Hematopoietic multipotent progenitor cell (in vitro differentiated cells): ENCODE results near the gene PLA2G4E. TPM values are rescaled to one million over a fixed set of nuclear protein-coding genes. Genes with fewer than 3 reads are reported as not detected.

Experiments
- DNase-seq, 3 donors: peaks; one replicate each; pipeline ENCODE4 v3.0.0-alpha.2; 2011 to 2015; ENCODE audit warnings: low read depth in 2 of 3, low spot score in 2 of 3
- total RNA-seq: library from RNA; depleted of rRNA; stranded (reverse); fragments of >200 nt; gene quantifications from one replicate; pipeline ENCODE4 v1.2.3, GENCODE V29; 2012

The PLA2G4E gene
- total RNA-seq, 1 donor, result not detected

DNA sequence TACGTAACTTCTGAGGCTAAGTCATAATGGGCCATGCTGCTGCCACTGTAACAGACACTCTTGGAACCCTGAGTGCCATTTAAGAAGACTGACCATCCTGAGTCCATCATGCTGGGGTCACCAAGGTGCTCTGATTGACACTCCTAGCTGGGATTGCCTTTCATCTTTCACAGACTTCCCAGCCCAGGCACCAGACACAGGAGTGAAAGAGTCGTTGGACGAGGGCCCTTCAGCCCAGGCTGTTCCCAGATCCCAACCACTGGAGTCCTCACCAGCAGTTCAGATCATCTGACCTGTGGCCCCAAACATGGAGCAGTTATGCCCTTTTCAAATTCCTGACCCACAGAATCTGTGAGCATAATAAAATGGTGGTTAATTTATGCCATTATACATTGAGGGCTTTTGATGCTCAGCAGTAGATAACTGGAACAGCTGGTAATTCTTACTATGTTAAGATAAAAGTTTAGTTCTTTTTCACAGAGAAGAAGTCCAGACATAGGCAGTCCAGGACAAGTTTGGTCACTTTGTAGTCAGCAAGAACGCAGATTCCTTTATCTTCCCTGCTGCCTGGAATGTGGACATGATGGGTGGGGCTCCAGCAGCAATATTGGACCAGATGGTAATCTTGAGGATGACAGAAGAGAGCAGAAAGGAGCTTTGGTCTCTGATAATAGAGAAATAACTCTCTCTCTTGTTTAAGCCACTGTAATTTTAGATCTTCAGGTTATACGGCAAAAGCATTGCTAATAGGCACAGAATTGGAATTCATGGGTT is 41.2 kb downstream of the PLA2G4E start:
- no peak for DNase-seq

DNA sequence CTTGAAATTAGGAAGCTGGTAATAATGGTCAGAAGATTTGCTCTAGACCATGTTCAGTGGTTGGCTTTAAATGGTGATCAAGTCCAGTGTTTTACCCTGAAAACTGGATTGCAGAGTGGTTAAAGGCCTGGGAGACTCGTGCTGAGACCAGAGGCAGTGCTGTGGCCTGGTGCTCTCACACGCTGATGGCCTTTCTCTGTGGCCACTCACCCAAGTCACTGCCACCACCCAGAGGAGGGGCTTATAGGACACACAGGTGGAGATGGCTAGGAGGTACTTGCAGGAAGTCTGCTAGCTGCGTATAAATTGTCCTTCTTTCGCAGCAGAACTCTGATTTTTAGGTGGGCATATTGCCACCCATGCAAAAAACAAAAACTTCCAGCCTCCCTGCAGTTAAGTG is 42.3 kb downstream of the PLA2G4E start:
- DNase-seq, result no peak

DNA sequence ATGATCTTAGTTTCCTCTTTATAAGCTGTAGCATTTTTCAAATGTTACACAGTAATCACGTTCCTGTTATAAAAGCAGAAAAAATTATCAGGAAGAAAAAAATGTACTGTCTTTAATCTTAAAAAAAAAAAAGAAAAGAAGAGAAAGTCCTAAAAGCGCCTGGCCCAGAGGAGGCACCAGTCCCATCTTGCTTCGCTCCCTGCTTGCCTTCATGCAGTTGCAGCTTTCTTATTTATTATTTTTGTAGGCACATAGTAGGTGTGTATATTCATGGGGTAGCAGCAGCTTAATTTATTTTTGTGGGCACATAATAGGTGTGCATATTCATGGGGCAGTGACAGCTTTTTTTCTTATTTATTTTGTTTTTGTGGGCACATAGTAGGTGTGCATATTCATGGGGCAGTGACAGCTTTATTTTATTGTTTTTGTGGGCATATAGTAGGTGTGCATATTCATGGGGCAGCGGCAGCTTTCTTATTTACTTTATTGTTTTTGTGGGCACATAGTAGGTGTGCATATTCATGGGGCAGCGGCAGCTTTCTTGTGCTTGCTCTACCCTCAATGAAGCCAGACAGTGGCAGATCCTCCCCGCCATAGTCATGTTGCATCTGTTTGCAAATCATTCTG is 43.0 kb downstream of the PLA2G4E start:
- DNase-seq, result no peak

DNA sequence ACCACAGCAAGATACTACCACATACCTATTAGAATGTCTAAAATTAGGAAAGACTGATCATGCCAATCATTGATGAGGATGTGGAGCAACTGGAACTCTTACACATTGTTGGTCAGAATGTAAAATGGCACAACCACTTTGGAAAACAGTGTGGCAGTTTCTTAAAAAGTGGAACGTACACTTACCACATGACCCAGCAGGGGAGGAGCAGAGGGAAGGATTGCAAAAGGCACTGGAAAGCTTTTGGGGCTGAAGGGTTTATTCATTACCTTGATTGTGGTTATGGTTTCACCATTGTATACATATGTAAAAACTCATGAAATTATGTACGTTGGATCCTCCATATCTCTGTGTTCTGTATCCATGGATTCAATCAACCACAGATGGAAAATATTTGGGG is 45.2 kb downstream of the PLA2G4E start:
- DNase-seq, result no peak

DNA sequence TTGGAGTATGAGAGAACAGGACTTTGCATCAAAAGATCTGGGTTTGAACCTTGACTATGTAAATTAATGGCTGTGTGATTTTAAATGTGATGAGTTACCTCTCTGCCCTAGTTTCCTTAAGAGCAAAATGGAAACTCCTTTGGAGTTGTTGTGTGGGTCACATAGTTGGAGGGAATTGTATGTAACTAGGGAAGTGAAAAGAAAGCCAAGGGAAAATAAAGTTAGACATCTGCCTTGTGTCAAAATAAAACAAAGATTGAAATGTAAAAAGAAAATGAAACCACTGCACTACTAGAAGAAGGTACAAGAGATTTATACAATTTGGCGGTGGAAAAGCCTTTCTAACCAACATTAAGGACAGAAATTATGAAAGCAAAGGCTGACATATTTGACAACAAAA is 46.8 kb downstream of the PLA2G4E start:
- DNase-seq, result no peak

DNA sequence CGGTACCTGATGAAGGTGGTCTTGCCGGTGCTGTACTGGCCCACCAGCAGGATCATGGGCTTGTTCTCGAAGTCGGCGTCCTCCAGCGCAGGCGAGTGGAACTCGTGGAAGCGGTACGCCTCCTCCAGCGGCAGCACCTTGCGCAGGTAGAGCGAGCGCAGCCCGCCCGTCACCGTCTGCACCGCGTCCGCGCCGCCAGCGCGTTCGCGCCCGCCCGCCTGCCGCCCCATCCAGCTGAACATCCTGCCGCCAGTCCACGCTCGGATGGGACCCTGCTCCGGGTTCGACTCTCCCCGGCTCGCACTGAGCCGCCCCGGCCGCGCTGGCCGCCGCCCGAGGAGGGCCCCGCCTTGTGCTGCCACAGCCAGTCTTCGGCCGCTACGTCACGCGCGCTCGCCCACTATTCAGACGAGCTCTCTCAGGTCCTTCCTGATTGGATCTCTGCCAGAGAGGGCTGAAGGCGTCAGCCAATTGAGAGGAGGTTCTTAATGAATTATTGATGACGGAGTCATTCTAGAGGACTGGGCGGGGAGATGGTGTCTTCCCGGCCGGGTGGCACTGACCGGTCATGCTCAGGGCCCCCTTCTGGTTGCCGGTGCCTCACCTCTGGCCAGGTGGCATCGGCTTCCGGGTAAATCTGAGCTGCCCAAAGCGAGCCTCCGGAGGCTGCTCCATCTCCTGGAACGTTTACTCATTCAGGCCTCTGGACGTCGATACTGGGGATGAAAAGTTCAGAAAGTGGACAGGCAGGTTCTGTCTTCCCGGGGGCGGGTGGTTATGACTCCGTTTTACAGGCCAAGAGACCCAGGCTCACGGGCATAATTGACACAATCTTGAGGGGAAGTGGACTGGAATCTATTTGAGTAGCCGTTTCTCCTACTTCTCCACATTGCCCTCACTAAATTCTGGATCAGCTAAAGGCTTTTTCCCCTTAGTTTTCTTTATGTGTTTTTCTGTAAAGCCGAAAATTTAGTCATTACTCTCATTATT is 48.3 kb downstream of the PLA2G4E start, which contains the start of gene EHD4:
Gene EHD4 (minus strand): TSS at position 305 of the 990 bp plus-strand sequence. CDS start 63 bp downstream, at position 242.
- DNase-seq, result peak; percentile 84 to 99 (median 98)

DNA sequence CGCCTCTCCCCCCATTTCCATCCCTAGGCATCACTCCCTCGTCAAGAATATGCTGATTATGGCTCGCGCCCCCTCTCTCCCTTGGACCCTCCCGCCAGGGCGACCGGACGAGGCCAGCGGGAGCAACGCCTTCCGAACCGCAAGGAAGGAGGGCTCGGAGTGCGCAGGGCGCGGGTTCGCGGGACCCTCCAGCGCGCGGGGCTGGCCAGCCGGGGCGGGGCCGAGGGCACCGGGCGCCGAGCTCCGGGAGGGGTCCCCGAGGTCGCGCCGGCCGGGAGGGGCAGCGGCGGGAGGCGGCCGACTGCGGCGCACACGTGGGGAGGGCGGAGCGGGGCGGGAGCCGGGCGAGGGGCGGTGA is 49.0 kb downstream of the PLA2G4E start:
- peak in 1 of 3 donors; percentile 19 for DNase-seq

DNA sequence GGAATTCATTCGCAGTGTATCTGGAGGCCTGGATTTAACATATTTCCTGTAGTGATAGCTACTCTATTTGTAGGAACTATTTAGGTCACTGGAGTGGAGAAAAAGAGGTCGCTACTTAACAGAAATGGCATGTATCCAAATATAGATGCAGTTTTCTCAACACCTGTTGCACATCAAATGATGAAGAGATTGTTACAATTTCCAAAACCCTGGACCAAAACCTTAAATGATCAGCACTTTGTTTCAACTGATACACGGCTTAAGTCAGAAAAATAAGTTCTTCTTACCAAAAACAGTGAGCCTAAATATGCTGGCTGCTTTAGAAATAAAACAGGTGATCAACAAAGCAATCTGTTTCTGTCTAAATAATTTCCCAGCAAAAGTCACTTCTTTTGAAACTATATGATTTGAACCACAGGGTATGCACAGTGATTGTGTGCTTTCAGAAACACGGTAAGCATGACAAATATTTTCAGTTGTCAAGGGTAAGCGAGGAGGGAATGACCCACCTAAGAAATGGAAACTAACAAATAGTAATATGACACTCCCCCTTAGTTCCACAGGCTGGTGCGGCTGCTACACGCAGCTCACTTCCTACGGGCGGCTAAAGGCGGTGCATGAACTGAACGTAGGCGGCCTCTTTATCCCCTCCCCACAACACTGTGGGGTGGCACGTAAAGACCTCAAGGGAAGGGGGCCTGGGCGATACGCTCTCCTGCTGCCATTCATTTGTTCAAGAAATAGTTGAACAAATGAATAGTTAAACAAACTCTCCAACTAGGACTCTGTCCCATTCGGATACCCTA is 49.5 kb downstream of the PLA2G4E start:
- peak; percentile 41 to 81 (median 61) for DNase-seq

DNA sequence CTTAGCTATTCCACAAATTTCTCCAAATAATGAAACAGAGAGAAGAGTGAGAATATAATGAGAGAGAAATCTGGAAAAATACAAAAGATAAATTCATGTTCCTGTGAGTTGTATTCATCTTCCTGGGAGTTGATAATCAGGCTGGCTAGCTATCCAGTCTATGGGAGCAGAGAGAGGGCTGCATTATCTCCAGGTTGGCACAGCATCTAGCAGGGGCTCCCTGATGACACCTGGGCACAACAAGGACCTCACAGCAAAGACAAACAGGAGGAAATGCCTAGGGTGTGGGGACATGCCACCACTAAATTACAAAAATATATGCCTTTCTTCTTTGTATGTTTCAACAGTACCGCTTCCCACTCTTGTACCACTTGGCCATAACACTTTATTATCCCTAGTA is 50.4 kb downstream of the PLA2G4E start:
- no peak for DNase-seq

DNA sequence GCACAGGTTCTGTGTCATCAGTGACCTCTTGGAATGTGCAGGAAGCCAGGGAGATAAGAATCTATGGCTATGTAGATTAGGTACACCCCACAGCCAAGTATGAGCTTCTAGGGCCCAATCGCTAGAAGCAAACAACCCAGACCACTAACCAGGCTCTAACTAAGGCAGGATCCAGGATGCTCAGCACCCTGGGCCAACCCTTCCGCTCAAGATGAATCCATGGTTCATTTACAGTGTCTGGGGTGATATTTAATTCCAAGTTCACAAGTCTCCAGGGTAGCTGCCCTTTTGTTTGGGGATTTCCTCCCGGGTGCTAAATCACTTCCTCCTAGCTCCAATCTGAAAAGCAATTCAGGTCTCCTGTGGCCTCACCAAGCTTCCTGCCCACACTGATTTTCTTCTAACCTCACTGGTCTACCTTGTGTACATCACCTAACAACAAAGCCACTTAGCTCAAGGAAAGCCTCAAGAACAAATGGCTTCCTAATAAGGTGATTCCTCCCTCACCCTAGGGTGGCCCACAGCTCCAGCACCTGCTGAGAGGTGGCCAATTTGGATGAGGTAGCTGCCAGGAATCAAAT is 50.9 kb downstream of the PLA2G4E start:
- DNase-seq, result peak; percentile 22 to 44 (median 26)

DNA sequence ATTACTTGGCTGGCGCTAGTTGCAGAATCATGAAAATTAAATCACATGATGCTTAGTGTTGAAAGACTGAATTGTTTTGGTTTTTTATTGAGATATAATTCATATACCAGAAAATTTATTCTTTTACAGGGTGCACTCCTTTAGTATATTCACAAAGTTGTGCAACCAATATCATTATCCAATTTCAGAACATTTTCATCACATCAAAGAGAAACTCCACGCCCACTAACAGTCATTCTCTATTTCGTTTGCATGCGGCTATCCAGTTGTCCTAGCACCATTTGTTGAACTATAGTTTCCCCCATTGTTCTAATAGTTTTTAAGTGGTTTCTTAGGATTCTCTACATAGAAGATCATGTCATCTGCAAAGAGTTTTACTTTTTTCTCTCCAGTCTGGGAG is 52.1 kb downstream of the PLA2G4E start:
- DNase-seq, result no peak

DNA sequence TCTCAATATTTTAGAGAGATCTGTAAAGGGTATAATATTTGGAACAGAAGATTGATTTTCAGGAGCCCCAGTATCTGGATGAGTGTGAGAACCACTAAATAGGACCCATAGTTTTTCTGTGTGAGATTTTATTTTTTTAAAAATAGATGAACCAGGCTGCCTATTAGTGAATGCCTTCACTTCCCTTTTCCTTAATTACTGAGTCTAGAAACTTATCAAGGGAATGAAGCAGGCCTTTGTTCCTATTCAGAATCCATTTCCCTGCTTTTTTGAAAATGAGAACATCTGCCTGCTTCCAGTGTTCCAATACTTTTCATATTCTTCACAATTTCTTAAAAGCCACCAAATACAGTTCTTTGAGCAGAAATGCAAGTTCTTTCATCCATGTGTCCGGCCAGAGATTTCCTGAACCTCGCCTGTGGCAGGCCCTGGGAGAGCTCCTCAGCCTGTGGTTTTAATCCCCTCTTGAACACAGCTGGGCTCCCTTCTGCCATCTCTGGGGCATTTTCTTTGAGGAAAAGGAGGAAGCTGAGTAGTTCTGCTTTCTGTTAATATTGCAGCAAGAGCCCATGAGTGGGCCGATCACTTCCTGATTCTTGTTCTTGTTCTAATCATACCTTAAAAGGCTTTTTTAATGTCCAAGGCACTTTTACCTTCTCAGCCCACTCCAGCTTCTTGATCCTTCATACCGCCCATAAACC is 53.2 kb downstream of the PLA2G4E start:
- DNase-seq, result peak in 2 of 3 donors; percentile 69 to 82

DNA sequence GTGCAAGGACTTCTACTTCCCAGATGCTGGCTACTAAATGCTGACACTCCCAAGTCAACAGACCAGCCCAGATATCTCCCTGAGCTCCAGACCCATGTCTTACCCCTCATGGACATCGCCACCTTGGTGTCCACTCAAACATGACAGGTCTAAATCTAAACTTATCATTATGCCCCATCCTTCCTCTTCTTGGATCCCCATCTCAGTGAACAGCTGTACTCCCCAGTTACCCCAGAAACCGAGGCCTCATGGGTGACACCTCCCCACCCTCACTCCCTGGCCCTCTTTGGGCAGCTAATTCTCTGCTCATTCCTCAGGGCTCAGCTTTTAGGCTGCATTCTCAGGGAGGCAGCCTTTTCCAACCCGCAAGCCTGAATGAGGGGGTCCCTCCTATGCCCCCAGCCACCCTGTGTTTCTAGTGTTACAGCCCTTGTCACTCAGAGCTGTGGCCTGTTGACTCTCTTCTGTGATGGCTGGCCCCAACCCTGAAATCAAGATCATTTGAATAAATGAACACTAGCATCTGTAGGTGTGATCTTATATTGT is 53.8 kb downstream of the PLA2G4E start:
- DNase-seq, result peak in 1 of 3 donors; percentile 14

DNA sequence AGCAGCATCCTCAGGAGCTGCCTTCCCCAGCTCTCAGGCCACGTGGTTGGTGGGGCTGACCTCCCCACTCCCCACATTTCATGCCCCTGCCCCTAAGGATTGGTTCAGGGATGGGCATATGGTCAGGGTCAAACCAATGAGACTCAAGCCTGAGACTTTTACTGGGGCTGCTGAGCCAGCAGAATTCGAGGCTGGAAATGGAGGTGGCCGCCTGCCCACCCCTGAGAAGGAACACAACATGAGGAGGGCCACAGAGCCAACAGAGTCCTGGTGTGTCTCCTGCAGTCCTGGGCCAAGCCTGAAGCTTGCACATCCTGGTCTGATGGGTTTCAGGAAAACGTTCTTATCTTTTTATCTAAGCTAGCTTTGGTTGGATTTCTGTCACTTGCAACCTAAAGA is 54.4 kb downstream of the PLA2G4E start:
- DNase-seq, result no peak

DNA sequence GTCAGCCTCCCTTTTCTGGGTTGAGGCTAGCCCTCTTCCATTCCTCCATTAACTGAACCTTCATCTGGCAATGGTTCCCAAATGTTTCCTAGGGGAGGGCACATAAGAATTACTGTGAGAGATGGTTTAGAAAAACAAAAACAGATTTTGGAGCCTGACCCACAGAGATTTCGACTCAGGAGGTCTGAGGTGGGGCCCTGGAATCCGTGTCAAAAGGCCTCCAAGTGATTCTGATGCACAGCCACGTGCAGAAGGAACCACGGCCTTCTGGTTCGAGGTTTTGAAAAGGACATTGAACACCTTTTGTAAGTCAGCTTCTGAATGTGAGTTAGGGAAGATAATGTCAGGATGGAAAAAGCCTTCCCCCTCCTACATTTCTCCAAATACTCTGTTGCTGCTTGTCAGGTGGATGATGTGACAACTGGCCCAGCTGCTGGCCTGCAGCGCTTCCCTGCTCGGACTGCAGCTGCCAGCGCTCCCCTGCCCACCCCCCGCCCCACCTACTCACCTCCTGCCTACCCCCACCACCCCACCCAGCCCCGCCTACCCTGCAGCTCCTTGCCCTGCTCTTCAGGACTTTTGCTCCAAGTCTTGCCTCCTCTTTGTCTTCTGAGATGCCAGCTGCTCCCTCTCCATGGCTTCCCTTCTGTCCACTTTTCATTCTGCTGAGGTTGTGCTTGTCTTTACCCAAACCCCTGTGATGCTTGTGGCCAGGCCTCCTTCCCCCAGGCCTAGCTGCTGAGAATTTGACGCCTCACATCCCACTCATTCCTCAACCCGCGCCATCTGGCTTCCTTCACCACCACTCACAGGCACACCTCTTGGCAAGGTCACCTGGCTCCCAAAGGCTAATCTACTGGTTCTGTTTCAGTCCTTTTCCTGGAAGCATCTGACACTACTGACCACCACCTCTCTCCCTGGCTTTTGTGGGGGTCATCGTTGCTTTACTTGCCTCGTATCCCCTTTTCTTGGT is 55.1 kb downstream of the PLA2G4E start:
- no peak for DNase-seq

DNA sequence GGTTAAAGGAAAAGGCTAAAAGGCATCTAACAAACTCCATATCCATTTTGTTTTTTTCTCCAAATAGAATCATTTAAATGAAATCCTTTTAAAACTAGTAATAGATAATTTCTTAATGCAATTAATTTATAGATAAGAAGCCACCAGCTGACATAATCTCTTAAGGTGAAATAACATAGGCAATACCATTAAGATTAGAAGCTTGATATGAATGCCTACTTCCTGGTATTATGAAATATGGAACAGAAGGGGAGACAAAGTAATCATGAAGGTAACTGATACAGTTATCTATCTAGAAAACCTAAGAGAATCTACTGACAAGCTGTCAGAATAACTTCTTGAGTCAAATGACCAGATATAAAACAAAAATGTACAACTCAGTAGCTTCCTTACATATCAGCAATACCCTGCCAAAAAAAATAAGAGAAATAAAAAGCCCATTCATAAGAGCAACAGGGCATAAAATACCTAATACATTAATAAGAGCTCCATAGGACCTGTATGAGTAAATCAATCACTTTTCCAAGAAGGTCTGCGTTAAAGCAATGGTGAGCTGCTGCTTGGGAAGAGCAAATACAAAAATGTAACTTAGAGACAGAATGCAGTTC is 59.1 kb downstream of the PLA2G4E start:
- no peak for DNase-seq

DNA sequence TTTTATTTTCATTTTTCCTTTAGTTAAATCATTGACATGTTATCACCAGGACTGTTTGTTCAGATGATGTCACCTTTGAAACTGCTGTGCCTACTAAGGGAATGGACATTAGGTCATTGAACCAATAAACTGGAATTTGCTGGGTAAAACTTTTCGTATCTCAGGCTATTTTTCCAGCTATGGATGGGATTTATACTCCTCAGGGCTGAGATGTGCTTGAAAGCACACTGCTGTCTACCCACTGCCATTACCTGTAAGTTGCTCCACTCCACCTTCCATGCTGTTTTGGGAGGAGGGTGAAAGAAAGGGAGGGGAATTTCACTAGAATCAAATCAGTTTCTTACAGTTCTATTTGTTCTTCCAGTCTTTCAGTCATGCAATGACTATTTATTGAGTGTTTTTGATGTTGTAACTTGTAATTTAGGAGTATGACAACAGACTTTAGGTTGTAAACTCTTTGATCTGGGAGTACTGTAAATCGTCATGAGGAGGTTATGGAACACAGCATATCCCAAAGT is 59.8 kb downstream of the PLA2G4E start:
- DNase-seq, result no peak
